ENCODE data around the gene ADGRF4. TPM values are rescaled to one million over a fixed set of nuclear protein-coding genes. Genes with fewer than 3 reads are reported as not detected.
A peak's percentile ranks its signal among the peaks of the same experiment; 100 is the strongest.

The ADGRF4 gene, protein sequence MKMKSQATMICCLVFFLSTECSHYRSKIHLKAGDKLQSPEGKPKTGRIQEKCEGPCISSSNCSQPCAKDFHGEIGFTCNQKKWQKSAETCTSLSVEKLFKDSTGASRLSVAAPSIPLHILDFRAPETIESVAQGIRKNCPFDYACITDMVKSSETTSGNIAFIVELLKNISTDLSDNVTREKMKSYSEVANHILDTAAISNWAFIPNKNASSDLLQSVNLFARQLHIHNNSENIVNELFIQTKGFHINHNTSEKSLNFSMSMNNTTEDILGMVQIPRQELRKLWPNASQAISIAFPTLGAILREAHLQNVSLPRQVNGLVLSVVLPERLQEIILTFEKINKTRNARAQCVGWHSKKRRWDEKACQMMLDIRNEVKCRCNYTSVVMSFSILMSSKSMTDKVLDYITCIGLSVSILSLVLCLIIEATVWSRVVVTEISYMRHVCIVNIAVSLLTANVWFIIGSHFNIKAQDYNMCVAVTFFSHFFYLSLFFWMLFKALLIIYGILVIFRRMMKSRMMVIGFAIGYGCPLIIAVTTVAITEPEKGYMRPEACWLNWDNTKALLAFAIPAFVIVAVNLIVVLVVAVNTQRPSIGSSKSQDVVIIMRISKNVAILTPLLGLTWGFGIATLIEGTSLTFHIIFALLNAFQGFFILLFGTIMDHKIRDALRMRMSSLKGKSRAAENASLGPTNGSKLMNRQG
- 0.10 TPM for total RNA-seq (2021; ENCODE audit: unreplicated experiment)
- polyA plus RNA-seq (2012; ENCODE audit: insufficient read length) = not detected
- Bru-seq, nascent RNA = percentile 10 among the genes with signal in this experiment
- percentile 21 among the genes with signal in this experiment for BruChase-seq, experiment 1, labeled RNA remaining after a 2-hour chase
- percentile 8 among the genes with signal in this experiment for BruChase-seq, experiment 2, labeled RNA remaining after a 6-hour chase
- long read RNA-seq = 0 reads

DNA sequence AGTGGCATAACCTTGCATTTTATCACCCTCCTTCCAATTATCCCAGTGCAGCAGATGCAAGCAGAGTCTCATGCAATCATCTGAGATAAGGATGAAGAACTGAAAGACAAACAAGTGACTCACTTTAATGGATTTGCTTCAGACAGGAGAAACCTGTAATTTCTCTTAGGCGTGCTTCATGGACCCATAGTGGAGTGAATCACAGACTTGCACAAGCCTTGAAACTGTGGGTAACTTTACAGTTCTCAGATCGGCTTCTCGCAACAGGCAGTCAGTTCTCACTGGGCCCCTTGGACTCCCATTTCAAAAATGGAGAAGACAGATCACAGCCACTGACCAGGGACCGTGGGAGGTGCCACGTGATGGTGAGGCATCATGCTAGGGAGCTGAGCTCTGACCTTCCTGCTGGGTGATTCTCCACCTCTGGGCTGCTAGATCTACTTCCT is at the start of gene ADGRF4:
Gene ADGRF4, plus strand, starts transcription at position 239 of the 446 bp plus-strand sequence. CDS start 8,666 bp downstream, outside the sequence.
- Histone ChIP-seq H3K27ac (ENCODE audit: low read length) (no peak within 1 kb of the TSS), H3K27me3 (ENCODE audit: control insufficient read depth, insufficient read depth, low read length) (no peaks in the 10 kb centered on the region), H3K9me3 (ENCODE audit: control insufficient read depth, insufficient read depth, low read depth, low read length) (no peaks in the 10 kb centered on the region), H3K36me3 (ENCODE audit: control insufficient read depth, insufficient read depth, low read length) (no peaks in the 10 kb centered on the region), H3K4me1 (ENCODE audit: control insufficient read depth, insufficient read depth, low read length) (peaks cover 3% of the 10 kb centered on the region; the same call in 1 of the 2 replicates), H3K4me3 (ENCODE audit: low read depth in 2 of 2, low read length in 2 of 2) (no peak within 1 kb of the TSS)
- DNase-seq (ENCODE audit: low read depth, low spot score) = peak; percentile 67
- peak; percentile 56 for ATAC-seq
- in situ Hi-C loops (cut with HindIII; ENCODE audit: low pct_unique_long_range_greater_than_20kb, low sequenced_read_pairs) (no loop called here), intact Hi-C loops (cut with micrococcal nuclease; ENCODE audit: unreplicated experiment) (no loop called here)
- BruUV-seq (replicated peaks) = no TSS peak
- ChIA-PET CTCF (no interaction called here), POLR2A (no interaction called here)
- no peak for TF ChIP-seq SIN3A (IDR thresholded peaks at IDR 0.05; ENCODE audit: borderline replicate concordance, insufficient read depth, low read depth, low read length)
- no peak for TF ChIP-seq TCF7L2 (IDR thresholded peaks at IDR 0.05; ENCODE audit: low read depth, low read length)
- TF ChIP-seq, protein P1, sequence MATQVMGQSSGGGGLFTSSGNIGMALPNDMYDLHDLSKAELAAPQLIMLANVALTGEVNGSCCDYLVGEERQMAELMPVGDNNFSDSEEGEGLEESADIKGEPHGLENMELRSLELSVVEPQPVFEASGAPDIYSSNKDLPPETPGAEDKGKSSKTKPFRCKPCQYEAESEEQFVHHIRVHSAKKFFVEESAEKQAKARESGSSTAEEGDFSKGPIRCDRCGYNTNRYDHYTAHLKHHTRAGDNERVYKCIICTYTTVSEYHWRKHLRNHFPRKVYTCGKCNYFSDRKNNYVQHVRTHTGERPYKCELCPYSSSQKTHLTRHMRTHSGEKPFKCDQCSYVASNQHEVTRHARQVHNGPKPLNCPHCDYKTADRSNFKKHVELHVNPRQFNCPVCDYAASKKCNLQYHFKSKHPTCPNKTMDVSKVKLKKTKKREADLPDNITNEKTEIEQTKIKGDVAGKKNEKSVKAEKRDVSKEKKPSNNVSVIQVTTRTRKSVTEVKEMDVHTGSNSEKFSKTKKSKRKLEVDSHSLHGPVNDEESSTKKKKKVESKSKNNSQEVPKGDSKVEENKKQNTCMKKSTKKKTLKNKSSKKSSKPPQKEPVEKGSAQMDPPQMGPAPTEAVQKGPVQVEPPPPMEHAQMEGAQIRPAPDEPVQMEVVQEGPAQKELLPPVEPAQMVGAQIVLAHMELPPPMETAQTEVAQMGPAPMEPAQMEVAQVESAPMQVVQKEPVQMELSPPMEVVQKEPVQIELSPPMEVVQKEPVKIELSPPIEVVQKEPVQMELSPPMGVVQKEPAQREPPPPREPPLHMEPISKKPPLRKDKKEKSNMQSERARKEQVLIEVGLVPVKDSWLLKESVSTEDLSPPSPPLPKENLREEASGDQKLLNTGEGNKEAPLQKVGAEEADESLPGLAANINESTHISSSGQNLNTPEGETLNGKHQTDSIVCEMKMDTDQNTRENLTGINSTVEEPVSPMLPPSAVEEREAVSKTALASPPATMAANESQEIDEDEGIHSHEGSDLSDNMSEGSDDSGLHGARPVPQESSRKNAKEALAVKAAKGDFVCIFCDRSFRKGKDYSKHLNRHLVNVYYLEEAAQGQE (IDR thresholded peaks at IDR 0.05; ENCODE audit: insufficient read depth in 1 of 2, low read depth in 2 of 2, low read length in 1 of 2) = no peak
- TF ChIP-seq, protein P2, sequence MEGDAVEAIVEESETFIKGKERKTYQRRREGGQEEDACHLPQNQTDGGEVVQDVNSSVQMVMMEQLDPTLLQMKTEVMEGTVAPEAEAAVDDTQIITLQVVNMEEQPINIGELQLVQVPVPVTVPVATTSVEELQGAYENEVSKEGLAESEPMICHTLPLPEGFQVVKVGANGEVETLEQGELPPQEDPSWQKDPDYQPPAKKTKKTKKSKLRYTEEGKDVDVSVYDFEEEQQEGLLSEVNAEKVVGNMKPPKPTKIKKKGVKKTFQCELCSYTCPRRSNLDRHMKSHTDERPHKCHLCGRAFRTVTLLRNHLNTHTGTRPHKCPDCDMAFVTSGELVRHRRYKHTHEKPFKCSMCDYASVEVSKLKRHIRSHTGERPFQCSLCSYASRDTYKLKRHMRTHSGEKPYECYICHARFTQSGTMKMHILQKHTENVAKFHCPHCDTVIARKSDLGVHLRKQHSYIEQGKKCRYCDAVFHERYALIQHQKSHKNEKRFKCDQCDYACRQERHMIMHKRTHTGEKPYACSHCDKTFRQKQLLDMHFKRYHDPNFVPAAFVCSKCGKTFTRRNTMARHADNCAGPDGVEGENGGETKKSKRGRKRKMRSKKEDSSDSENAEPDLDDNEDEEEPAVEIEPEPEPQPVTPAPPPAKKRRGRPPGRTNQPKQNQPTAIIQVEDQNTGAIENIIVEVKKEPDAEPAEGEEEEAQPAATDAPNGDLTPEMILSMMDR (IDR thresholded peaks at IDR 0.05) = no peak
- no peak for TF ChIP-seq POLR2AphosphoS5 (IDR thresholded peaks at IDR 0.05; ENCODE audit: low read depth, low read length)

DNA sequence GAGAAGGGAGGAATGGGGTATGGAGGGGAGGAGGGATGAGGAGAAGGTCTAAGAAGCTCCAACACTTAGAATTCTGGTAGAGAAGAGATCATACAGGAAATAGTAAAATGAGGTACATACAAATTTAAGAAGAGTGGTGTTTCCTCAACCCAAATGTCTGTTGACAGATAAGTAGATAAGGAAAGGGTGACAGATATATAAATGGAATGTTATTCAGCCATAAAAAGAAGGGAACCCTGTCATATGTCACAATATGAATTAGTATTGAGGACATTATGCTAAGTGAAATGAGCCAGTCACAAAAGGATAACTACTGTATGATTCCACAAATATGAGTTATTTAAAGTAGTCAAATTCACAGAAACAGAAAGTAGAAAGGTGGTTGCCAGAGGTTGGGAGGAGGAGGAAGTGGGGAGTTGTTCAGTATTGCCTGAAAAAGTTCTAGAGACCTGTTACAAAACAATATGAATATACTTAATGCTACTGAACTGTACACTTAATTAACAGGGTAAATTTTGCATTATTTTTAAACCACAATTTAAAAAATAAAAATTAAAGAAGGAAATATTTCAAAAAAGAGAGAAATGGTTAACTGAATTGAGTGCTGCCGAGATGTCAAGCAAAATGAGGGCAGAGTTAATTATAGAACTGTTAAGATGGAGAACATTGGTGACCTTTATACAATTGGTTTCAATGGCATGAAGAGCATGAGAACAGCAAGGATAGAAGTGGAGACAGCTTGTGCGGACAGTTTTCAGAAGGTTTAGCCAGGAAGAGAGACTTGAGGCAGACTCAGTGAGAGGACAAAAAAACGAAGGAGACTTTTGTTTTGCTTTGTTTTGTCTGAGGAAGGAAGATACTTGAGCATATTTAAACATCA is 47.6 kb upstream of the ADGRF4 start:
- TF ChIP-seq TCF7L2 (IDR thresholded peaks at IDR 0.05; ENCODE audit: low read depth, low read length) = no peak
- no peak for TF ChIP-seq SIN3A (IDR thresholded peaks at IDR 0.05; ENCODE audit: borderline replicate concordance, insufficient read depth, low read depth, low read length)
- no peak for TF ChIP-seq POLR2AphosphoS5 (IDR thresholded peaks at IDR 0.05; ENCODE audit: low read depth, low read length)
- TF ChIP-seq, protein P2 (IDR thresholded peaks at IDR 0.05) = no peak
- TF ChIP-seq, protein P1 (IDR thresholded peaks at IDR 0.05; ENCODE audit: insufficient read depth in 1 of 2, low read depth in 2 of 2, low read length in 1 of 2) = no peak
- Histone ChIP-seq H3K27me3 (ENCODE audit: control insufficient read depth, insufficient read depth, low read length) (no peaks in the 10 kb centered on the region), H3K4me1 (ENCODE audit: control insufficient read depth, insufficient read depth, low read length) (no peaks in the 10 kb centered on the region), H3K27ac (ENCODE audit: low read length) (no peak overlapping the region), H3K9me3 (ENCODE audit: control insufficient read depth, insufficient read depth, low read depth, low read length) (no peaks in the 10 kb centered on the region), H3K4me3 (ENCODE audit: low read depth in 2 of 2, low read length in 2 of 2) (no peak overlapping the region), H3K36me3 (ENCODE audit: control insufficient read depth, insufficient read depth, low read length) (no peaks in the 10 kb centered on the region)
- in situ Hi-C loops (cut with HindIII; ENCODE audit: low pct_unique_long_range_greater_than_20kb, low sequenced_read_pairs) = no loop called here
- DNase-seq (ENCODE audit: low read depth, low spot score) = no peak
- intact Hi-C loops (cut with micrococcal nuclease; ENCODE audit: unreplicated experiment) = no loop called here
- BruUV-seq (replicated peaks) = no TSS peak
- CTCF ChIA-PET = interaction anchor here (1.1 kb wide), 1 partner anchor 19 kb away, joined by 4 read pairs; no protein-coding TSS in a partner anchor
- POLR2A ChIA-PET = no interaction called here
- no peak for ATAC-seq
